ENCODE results near the gene RPL18A.

- TF ChIP-seq CTCF (IDR thresholded peaks at IDR 0.05; ENCODE audit: insufficient read depth, low read depth, low read length), result no peak
- TF ChIP-seq EZH2 (IDR thresholded peaks at IDR 0.05; ENCODE audit: insufficient read depth, low read length), result no peak
Measured at GRCh38 chr19:17829855-17830566, 29.7 kb upstream of the RPL18A start.

Measured in astrocyte (in vitro differentiated cells and primary cell).